ENCODE data around the gene ABHD16A.

Gene ABHD16A

GRCh38 chr6:31651602-31652191, 51.4 kb downstream of the ABHD16A start:
- TF ChIP-seq ZC3H10 (CRISPR knock-in tag; IDR thresholded peaks at IDR 0.05) = no peak
- no peak for TF ChIP-seq RARB (CRISPR knock-in tag; IDR thresholded peaks at IDR 0.05)
- no peak for TF ChIP-seq SNAI2 (CRISPR knock-in tag; IDR thresholded peaks at IDR 0.05)
- TF ChIP-seq GLIS3 (CRISPR knock-in tag; IDR thresholded peaks at IDR 0.05) = no peak
- no peak for TF ChIP-seq POU6F1 (CRISPR knock-in tag; IDR thresholded peaks at IDR 0.05; ENCODE audit: borderline replicate concordance, low read depth)
- TF ChIP-seq TSHZ2 (CRISPR knock-in tag; IDR thresholded peaks at IDR 0.05) = no peak
- TF ChIP-seq ISL1 (CRISPR knock-in tag; IDR thresholded peaks at IDR 0.05) = no peak
- TF ChIP-seq ZFP30 (CRISPR knock-in tag; IDR thresholded peaks at IDR 0.05) = no peak
- no peak for TF ChIP-seq OSR1 (CRISPR knock-in tag; IDR thresholded peaks at IDR 0.05)
- TF ChIP-seq ZNF70 (CRISPR knock-in tag; IDR thresholded peaks at IDR 0.05) = no peak
- no peak for TF ChIP-seq CSDC2 (CRISPR knock-in tag; IDR thresholded peaks at IDR 0.05)
- no peak for TF ChIP-seq CSRNP3 (CRISPR knock-in tag; IDR thresholded peaks at IDR 0.05)
- no peak for TF ChIP-seq TCF4 (CRISPR knock-in tag; IDR thresholded peaks at IDR 0.05; ENCODE audit: borderline replicate concordance)
- peak; percentile 82 for ATAC-seq

- no peak for ATAC-seq
- TF ChIP-seq TCF4 (CRISPR knock-in tag; IDR thresholded peaks at IDR 0.05; ENCODE audit: borderline replicate concordance) (no peak), GLIS3 (CRISPR knock-in tag; IDR thresholded peaks at IDR 0.05) (no peak)
Measured at GRCh38 chr6:31645325-31645724, 57.8 kb downstream of the ABHD16A start.

- ATAC-seq = no peak
- no peak for TF ChIP-seq ZC3H10 (CRISPR knock-in tag; IDR thresholded peaks at IDR 0.05)
- no peak for TF ChIP-seq ZNF70 (CRISPR knock-in tag; IDR thresholded peaks at IDR 0.05)
- no peak for TF ChIP-seq ZFP30 (CRISPR knock-in tag; IDR thresholded peaks at IDR 0.05)
- no peak for TF ChIP-seq TSHZ2 (CRISPR knock-in tag; IDR thresholded peaks at IDR 0.05)
- TF ChIP-seq ESRRG (CRISPR knock-in tag; IDR thresholded peaks at IDR 0.05) = no peak
- TF ChIP-seq CREB5 (CRISPR knock-in tag; IDR thresholded peaks at IDR 0.05; ENCODE audit: low read depth) = no peak
- no peak for TF ChIP-seq BACH2 (CRISPR knock-in tag; IDR thresholded peaks at IDR 0.05; ENCODE audit: borderline replicate concordance)
- no peak for TF ChIP-seq ZFP3 (CRISPR knock-in tag; IDR thresholded peaks at IDR 0.05)
- no peak for TF ChIP-seq ARNTL (CRISPR knock-in tag; IDR thresholded peaks at IDR 0.05; ENCODE audit: borderline replicate concordance, low read depth)
- TF ChIP-seq ISL1 (CRISPR knock-in tag; IDR thresholded peaks at IDR 0.05) = no peak
- no peak for TF ChIP-seq ZNF565 (CRISPR knock-in tag; conservative IDR thresholded peaks at IDR 0.05; ENCODE audit: low read depth)
- TF ChIP-seq ZNF8 (CRISPR knock-in tag; IDR thresholded peaks at IDR 0.05) = no peak
Measured at GRCh38 chr6:31643818-31644454, 59.2 kb downstream of the ABHD16A start.
